Measurements from ENCODE around the gene OR52A5.
"Not testable (repeated sequence)": the region's sequence is repeated elsewhere in the genome, so short reads cannot be mapped to it uniquely, and the experiment has no call there.

OR52A5 gene

GRCh38 chr11:5137996-5138395 lies at the start of gene OR52A5:
TSS of gene OR52A5 (minus strand) at chr11:5138356. CDS start at chr11:5132642, 5,714 bp downstream.
- no peak within 1 kb of the TSS for H3K4me3 ChIP-seq (ENCODE audit: control insufficient read depth, low read depth, low read length)
- no peak for DNase-seq (ENCODE audit: low read depth)
- TF ChIP-seq CTCF (IDR thresholded peaks at IDR 0.05; ENCODE audit: control insufficient read depth, insufficient read depth, low read depth, low read length, missing control alignments), result no peak

- H3K4me3 ChIP-seq (ENCODE audit: control insufficient read depth, low read depth, low read length), result no peak overlapping the region
- no peak for DNase-seq (ENCODE audit: low read depth)
- no peak for TF ChIP-seq CTCF (IDR thresholded peaks at IDR 0.05; ENCODE audit: control insufficient read depth, insufficient read depth, low read depth, low read length, missing control alignments)
These were observed 40.1 kb upstream of the OR52A5 start for GRCh38 chr11:5178046-5178837.

GRCh38 chr11:5174934-5175333 lies 36.8 kb upstream of the OR52A5 start:
- TF ChIP-seq CTCF (IDR thresholded peaks at IDR 0.05; ENCODE audit: control insufficient read depth, insufficient read depth, low read depth, low read length, missing control alignments), result no peak

GRCh38 chr11:5171856-5172255 lies 33.7 kb upstream of the OR52A5 start:
- no peak overlapping the region for H3K4me3 ChIP-seq (ENCODE audit: control insufficient read depth, low read depth, low read length)
- DNase-seq (ENCODE audit: low read depth), result no peak
- no peak for TF ChIP-seq CTCF (IDR thresholded peaks at IDR 0.05; ENCODE audit: control insufficient read depth, insufficient read depth, low read depth, low read length, missing control alignments)

More at GRCh38 chr11:5174934-5175333, 36.8 kb upstream of the OR52A5 start:
- DNase-seq (ENCODE audit: low read depth), result no peak
- H3K4me3 ChIP-seq (ENCODE audit: control insufficient read depth, low read depth, low read length), result no peak overlapping the region

GRCh38 chr11:5165898-5166297 lies 27.7 kb upstream of the OR52A5 start:
- not testable (repeated sequence) for H3K4me3 ChIP-seq (ENCODE audit: control insufficient read depth, low read depth, low read length); DNase-seq (ENCODE audit: low read depth)

GRCh38 chr11:5164807-5165206 lies 26.7 kb upstream of the OR52A5 start:
- DNase-seq (ENCODE audit: low read depth); H3K4me3 ChIP-seq (ENCODE audit: control insufficient read depth, low read depth, low read length): not testable (repeated sequence)

- DNase-seq (ENCODE audit: low read depth); H3K4me3 ChIP-seq (ENCODE audit: control insufficient read depth, low read depth, low read length): not testable (repeated sequence)
These were observed 22.9 kb upstream of the OR52A5 start for GRCh38 chr11:5161045-5161444.

- H3K4me3 ChIP-seq (ENCODE audit: control insufficient read depth, low read depth, low read length); DNase-seq (ENCODE audit: low read depth): not testable (repeated sequence)
These were observed 22.1 kb upstream of the OR52A5 start for GRCh38 chr11:5160217-5160616.

GRCh38 chr11:5159806-5160205 lies 21.6 kb upstream of the OR52A5 start:
- no peak for TF ChIP-seq CTCF (IDR thresholded peaks at IDR 0.05; ENCODE audit: control insufficient read depth, insufficient read depth, low read depth, low read length, missing control alignments)
- DNase-seq (ENCODE audit: low read depth), result no peak
- H3K4me3 ChIP-seq (ENCODE audit: control insufficient read depth, low read depth, low read length), result no peak overlapping the region
